HL-60 (cell line): ENCODE results near the gene LGR4.

ENCODE experiments used
- DNase-seq, 2 experiments: peaks; one replicate each; pipeline ENCODE4 v3.0.0-alpha.2; 2010 to 2020; ENCODE audit warnings: low read depth in 1 of 2, low spot score in 1 of 2
- H3K27ac ChIP-seq: fragments of 250-450 bp; sonication (Bioruptor Pico); replicated peaks from 2 replicates; pipeline ENCODE4 v1.5.1; 2020; ENCODE audit warnings: mild to moderate bottlenecking, moderate library complexity
- H3K27me3 ChIP-seq: fragments of 250-450 bp; sonication (Bioruptor Pico); 2 replicates; pipeline ENCODE4 v1.5.1; 2021; ENCODE audit warnings: mild to moderate bottlenecking, moderate library complexity; ENCODE audit not compliant: insufficient read depth, poor library complexity, severe bottlenecking
- H3K4me3 ChIP-seq: replicated peaks from 2 replicates; pipeline ENCODE4 v1.5.1; 2011; ENCODE audit warnings: mild to moderate bottlenecking, control low read depth, low read length; ENCODE audit not compliant: insufficient read depth
- GABPA ChIP-seq: IDR thresholded peaks from 2 replicates; pipeline ENCODE4 v1.6.1; 2012; ENCODE audit warnings: low read depth
- POLR2AphosphoS5 ChIP-seq: IDR thresholded peaks from 2 replicates; pipeline ENCODE4 v1.6.1; 2012; ENCODE audit warnings: low read depth
- SPI1 ChIP-seq: IDR thresholded peaks from 2 replicates; pipeline ENCODE4 v1.6.1; 2012; ENCODE audit warnings: low read depth, mild to moderate bottlenecking, borderline replicate concordance
- TF ChIP-seq, protein P1 (sequence below): IDR thresholded peaks from 2 replicates; pipeline ENCODE4 v1.6.1; 2012; ENCODE audit warnings: low read depth; ENCODE audit not compliant: insufficient replicate concordance
- TF ChIP-seq, protein P2 (sequence below): IDR thresholded peaks from one replicate; pipeline ENCODE4 v1.5.1; 2011; ENCODE audit warnings: low read length, control low read depth, inconsistent platforms; ENCODE audit not compliant: insufficient read depth

The LGR4 gene

DNA sequence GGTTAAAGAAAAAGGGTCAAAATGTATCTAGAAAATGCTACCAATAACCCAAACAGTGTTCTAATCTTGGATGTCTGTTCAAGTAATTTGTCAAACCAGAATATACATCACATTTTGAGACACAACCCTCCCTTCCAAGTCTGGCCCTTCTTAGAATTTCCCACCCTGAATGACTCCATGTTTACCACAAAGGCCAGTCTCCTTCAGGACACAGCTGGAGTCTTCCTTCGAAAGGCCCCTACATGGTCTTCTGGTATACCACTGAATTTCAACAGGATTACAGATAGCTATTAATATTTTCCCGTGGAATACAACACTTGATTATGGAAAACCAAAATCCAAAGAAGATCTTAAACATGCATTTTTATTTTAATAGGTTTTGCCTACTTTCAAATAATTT, 119.8 kb downstream of the LGR4 start:
- Histone ChIP-seq H3K27ac (no peak overlapping the region), H3K4me3 (no peak overlapping the region), H3K27me3 (no peaks in the 10 kb centered on the region)
- TF ChIP-seq, protein P1, sequence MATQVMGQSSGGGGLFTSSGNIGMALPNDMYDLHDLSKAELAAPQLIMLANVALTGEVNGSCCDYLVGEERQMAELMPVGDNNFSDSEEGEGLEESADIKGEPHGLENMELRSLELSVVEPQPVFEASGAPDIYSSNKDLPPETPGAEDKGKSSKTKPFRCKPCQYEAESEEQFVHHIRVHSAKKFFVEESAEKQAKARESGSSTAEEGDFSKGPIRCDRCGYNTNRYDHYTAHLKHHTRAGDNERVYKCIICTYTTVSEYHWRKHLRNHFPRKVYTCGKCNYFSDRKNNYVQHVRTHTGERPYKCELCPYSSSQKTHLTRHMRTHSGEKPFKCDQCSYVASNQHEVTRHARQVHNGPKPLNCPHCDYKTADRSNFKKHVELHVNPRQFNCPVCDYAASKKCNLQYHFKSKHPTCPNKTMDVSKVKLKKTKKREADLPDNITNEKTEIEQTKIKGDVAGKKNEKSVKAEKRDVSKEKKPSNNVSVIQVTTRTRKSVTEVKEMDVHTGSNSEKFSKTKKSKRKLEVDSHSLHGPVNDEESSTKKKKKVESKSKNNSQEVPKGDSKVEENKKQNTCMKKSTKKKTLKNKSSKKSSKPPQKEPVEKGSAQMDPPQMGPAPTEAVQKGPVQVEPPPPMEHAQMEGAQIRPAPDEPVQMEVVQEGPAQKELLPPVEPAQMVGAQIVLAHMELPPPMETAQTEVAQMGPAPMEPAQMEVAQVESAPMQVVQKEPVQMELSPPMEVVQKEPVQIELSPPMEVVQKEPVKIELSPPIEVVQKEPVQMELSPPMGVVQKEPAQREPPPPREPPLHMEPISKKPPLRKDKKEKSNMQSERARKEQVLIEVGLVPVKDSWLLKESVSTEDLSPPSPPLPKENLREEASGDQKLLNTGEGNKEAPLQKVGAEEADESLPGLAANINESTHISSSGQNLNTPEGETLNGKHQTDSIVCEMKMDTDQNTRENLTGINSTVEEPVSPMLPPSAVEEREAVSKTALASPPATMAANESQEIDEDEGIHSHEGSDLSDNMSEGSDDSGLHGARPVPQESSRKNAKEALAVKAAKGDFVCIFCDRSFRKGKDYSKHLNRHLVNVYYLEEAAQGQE, result no peak
- no peak for TF ChIP-seq SPI1
- TF ChIP-seq POLR2AphosphoS5, result no peak
- TF ChIP-seq, protein P2, sequence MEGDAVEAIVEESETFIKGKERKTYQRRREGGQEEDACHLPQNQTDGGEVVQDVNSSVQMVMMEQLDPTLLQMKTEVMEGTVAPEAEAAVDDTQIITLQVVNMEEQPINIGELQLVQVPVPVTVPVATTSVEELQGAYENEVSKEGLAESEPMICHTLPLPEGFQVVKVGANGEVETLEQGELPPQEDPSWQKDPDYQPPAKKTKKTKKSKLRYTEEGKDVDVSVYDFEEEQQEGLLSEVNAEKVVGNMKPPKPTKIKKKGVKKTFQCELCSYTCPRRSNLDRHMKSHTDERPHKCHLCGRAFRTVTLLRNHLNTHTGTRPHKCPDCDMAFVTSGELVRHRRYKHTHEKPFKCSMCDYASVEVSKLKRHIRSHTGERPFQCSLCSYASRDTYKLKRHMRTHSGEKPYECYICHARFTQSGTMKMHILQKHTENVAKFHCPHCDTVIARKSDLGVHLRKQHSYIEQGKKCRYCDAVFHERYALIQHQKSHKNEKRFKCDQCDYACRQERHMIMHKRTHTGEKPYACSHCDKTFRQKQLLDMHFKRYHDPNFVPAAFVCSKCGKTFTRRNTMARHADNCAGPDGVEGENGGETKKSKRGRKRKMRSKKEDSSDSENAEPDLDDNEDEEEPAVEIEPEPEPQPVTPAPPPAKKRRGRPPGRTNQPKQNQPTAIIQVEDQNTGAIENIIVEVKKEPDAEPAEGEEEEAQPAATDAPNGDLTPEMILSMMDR, result no peak
- TF ChIP-seq GABPA, result no peak
- no peak for DNase-seq

DNA sequence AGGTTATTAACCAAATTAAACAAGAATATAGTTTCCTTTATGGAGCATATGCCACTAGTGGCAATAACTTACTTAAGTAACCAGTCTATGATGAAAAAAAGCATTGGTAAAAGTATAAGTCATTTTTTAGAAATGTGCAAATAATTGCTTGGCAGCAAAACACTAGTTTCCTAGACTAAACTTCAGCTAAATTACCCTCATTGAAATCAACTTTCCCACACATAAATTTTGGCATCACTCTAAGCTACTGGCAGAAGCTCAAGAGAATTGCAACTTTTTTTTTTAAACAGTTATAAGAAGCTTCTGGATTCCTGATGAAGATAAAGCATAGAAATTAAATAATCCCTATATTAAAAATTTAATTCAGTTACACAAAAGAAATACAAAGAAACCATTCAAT, 122.1 kb downstream of the LGR4 start:
- Histone ChIP-seq H3K27me3 (no peaks in the 10 kb centered on the region), H3K27ac (no peak overlapping the region), H3K4me3 (no peak overlapping the region)
- no peak for DNase-seq
- TF ChIP-seq POLR2AphosphoS5, result no peak
- no peak for TF ChIP-seq SPI1
- no peak for TF ChIP-seq GABPA
- TF ChIP-seq, protein P1, result no peak
- TF ChIP-seq, protein P2, result no peak

DNA sequence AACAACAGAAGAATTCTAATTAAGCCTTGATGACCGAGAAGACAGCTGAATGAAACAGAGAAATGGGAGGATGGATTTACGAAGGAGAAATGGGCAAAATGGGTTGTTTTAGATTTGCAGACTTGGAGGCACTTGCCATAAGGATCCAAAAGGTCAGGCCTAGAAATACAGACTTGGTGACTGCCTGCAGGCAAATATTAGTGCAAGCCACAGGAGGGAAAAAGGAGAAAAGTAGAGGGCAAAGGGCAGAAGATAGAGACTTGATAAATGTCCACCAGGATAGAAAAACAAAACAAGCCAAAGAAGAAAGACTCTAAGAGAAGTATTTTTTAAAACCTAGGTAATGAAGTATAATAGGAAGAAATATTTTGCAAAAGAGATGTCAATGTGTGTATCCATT, 122.7 kb downstream of the LGR4 start:
- H3K27me3 ChIP-seq, result no peaks in the 10 kb centered on the region
- TF ChIP-seq, protein P1, result no peak
- TF ChIP-seq, protein P2, result no peak
- TF ChIP-seq GABPA, result no peak
- TF ChIP-seq POLR2AphosphoS5, result no peak
- TF ChIP-seq SPI1, result no peak
- no peak overlapping the region for H3K27ac ChIP-seq
- no peak for DNase-seq
- no peak overlapping the region for H3K4me3 ChIP-seq
